ENCODE data around the gene NSD1.

DNA sequence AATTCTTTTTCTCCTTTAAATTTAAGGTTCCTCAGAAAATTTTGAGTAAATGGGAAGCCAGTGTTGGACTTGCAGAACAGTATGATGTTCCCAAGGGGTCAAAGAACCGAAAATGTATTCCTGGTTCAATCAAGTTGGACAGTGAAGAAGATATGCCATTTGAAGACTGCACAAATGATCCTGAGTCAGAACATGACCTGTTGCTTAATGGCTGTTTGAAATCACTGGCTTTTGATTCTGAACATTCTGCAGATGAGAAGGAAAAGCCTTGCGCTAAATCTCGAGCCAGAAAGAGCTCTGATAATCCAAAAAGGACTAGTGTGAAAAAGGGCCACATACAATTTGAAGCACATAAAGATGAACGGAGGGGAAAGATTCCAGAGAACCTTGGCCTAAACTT is 76.0 kb downstream of the NSD1 start:
- TF ChIP-seq, protein P1, sequence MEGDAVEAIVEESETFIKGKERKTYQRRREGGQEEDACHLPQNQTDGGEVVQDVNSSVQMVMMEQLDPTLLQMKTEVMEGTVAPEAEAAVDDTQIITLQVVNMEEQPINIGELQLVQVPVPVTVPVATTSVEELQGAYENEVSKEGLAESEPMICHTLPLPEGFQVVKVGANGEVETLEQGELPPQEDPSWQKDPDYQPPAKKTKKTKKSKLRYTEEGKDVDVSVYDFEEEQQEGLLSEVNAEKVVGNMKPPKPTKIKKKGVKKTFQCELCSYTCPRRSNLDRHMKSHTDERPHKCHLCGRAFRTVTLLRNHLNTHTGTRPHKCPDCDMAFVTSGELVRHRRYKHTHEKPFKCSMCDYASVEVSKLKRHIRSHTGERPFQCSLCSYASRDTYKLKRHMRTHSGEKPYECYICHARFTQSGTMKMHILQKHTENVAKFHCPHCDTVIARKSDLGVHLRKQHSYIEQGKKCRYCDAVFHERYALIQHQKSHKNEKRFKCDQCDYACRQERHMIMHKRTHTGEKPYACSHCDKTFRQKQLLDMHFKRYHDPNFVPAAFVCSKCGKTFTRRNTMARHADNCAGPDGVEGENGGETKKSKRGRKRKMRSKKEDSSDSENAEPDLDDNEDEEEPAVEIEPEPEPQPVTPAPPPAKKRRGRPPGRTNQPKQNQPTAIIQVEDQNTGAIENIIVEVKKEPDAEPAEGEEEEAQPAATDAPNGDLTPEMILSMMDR (IDR thresholded peaks at IDR 0.05), result no peak
- no peak for TF ChIP-seq POLR2A (IDR thresholded peaks at IDR 0.05)

Measured in testis (tissue), 2 donors.